ENCODE results near the gene MIPOL1.
"Not testable (repeated sequence)": the region's sequence is repeated elsewhere in the genome, so short reads cannot be mapped to it uniquely, and the experiment has no call there.

Gene MIPOL1, protein sequence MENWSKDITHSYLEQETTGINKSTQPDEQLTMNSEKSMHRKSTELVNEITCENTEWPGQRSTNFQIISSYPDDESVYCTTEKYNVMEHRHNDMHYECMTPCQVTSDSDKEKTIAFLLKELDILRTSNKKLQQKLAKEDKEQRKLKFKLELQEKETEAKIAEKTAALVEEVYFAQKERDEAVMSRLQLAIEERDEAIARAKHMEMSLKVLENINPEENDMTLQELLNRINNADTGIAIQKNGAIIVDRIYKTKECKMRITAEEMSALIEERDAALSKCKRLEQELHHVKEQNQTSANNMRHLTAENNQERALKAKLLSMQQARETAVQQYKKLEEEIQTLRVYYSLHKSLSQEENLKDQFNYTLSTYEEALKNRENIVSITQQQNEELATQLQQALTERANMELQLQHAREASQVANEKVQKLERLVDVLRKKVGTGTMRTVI

DNA sequence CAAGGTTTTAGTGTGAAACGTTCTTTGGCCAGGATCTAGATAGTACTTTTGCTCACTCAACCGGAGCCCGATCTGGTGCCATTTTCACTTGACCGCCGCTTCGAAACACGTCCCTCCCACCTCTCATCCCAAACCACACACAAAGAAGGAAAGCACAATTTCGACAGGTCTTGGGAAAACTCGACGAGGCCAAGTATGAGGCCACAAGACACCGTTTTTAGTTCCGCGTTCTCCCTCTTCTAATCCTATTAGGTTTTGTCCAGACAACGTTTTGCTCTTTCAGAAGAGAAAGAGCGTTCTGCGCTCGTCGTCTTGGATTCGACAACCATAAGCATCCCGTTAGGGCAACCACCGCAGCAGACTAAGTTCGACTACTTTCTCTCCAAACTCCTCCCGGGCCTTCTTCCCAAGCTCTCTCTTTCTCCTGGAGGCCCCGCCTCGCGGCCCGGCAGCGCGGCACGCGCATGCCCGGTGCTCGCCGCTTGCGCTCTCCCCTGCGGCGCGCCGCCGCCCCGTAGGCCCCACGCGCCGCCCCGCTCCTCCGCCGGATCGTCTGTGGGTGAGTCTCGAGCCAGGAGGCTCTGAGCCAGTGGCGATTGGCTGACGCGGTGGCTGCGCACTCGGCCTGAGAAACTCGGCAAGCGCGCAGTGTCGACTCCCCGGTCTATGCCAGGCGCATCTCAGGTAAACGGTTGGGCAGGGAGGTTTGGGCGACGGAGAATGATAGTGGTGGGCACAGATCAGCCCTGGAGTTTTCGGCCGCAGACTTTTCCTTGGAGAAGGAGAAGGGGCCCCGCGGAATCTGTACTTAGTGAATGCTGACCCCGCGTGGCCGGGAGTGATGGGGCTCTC, at the start of gene MIPOL1:
Gene MIPOL1, plus strand, starts transcription at position 517 of the 852 bp plus-strand sequence. CDS start 49,952 bp downstream, outside the sequence.
- peak; percentile 84 for DNase-seq

DNA sequence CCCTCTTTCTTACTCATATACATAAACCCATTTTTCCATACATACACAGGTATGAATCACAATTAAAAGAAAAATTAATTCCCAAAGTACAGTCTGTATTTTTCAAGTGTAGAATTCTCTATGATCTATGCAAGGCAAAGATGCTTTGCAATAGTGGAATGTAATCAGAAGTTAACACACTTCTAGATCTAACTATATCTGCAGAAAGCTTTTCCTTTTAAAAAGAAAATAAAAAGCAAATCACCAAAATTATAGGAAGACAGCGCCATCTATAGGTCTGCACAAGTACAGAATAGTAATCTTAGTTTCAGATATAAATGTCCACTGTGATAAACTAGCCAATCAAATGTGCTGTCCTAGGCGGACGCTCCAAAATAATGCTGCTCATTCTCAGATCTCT, 47.3 kb upstream of the MIPOL1 start:
- peak; percentile 74 for DNase-seq

DNA sequence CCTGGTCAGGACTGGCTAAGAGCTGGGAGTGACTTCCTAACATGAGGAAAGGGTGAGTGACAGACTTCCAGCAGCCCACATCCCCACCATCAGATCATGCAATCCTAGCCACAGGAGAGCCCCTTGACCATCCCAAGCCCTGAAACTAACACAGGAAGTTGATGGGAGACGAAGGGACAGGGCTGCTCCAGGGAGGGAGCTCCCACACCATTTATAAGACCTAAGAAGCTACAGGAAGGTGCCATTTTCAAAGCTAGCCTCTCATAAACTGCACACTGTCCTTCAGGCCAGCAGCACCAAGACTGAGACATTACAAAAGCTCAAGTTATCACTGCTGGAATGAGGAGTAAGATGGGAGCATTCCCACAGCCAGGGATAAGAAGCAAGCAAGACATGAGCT, 44.7 kb upstream of the MIPOL1 start:
- no peak for DNase-seq

DNA sequence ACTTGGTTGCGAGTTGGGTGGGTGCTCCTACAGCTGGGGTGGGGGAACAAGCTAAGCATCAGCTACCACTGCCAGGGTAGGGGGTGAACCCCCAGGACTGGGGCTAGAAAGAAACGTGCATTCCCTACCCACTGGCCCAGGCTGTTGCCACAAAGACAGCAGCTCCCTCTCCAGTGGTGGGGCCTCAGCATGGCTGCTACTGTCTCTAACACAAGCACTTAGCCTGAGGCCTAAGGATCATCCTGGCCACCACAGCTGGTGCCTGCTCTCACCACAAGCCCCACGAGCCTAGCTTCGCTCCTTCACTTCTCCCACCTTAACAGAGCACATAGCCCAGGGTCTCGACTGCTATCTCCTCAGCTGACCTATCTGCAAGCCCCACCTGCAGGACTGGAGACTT, 44.3 kb upstream of the MIPOL1 start:
- no peak for DNase-seq

DNA sequence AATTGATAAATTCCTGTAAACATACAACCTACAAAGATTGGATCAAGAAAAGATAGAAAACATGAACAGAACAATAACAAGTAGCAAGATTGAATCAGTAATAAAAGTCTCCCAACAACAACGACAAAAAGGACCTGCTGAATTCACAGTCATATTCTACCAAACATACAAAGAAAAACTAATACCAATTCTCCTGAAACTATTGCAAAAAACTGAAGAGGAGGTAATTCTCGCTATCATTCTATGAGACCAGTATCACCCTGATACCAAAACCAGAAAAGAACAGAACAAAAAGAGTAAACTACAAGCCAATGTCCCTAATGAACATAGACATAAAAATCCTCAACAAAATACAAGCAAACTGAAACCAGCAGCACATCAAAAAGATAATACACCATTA, 39.8 kb upstream of the MIPOL1 start:
- DNase-seq = no peak

DNA sequence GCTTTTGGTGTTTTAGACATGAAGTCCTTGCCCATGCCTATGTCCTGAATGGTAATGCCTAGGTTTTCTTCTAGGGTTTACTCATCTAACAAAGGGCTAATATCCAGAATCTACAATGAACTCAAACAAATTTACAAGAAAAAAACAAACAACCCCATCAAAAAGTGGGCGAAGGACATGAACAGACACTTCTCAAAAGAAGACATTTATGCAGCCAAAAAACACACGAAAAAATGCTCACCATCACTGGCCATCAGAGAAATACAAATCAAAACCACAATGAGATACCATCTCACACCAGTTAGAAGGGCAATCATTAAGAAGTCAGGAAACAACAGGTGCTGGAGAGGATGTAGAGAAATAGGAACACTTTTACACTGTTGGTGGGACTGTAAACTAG, 35.4 kb upstream of the MIPOL1 start:
- DNase-seq = not testable (repeated sequence)

DNA sequence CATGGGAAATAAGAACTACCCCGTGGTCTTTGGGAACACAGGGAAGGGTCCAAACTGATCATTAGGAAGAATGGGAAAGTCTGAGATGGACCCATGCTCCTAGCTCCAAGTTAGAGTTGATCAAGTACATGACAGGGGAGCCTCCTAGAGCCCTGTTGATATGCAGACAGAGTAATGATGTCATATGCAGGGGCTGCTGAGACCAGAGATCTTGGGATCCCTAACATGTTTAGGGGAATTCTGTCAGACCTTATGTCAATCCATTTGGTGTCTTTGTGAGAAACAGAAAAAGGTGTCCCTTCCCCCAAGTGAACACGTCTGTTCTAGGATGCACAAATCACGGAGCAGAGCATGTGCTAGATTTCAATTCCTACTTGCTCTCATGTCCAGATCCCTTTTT, 31.9 kb upstream of the MIPOL1 start:
- no peak for DNase-seq

DNA sequence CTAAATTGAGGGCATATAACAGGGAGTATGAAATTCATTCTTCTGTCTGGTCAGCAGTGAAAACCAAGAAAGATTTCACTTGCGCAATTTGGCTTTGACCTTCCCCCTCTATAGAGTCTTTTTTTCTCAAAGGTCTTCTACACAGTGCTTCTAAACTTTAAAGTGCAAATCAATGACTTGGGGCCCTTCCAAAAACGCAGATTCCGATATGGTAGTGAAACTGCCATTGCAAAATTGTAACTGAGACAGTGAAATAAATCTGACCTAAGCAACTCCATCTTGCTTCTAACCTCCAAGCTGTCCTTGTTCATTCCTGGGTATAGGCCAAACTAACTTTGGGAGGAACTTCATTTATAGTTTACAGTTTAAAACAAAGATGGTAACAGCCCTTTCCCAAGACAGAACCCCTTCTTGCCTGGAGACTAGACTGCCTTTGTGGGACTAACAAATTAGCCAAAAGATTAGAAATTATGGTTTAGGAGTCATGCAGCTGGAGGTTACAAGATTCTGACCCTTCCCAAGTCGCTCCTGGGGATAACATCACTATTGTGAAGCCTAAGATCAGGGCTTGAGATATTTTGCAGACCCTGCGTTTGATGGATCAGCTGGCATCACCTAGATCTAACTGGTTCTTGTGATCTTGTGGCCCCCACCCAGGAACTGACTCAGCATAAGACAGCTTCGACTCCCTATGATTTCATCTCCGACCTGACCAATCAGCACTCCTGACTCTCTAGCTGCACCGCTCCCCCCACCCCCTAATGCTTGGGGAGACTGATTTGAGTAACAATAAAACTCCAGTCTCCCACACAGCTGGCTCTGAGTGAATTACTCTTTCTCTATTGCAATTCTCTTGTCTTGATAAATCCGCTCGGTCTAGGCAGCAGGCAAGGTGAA, 30.3 kb upstream of the MIPOL1 start:
- no peak for DNase-seq

DNA sequence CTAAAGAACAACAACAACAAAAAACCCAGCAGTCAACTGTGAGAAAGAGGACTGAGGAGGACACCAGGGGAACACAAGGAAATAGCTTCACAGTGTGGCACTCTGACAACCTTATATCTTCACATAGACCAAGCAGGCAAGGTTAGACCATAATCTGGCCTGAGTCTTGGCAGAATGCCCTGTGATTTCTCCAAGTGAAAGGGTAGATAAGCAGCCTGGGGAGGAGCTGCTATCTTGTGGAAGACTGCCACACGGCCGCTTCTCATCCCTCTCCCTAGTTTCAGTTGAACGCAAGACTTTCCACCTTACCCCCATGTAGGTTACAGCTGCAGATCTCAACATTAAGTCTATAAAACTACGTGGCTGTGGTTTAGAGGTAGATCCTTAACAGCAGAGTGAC, 29.0 kb upstream of the MIPOL1 start:
- DNase-seq = no peak

DNA sequence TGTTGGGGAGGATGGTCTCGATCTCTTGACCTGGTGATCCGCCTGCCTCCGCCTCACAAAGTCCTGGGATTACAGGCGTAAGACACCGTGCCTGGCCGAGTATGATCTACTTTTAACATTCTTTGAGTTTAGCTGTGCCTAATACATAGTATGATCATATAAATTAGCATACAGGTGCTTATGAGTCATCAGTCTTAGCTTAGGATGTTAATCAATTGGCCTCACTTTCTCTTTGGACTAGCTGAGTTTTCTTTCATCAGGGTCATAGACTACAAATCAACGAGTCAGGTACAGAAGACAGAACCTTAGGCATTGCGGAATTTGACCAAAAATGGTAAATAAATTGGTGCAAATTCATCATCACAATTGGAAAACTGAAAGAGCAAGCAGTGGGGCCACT, 27.5 kb upstream of the MIPOL1 start:
- DNase-seq = no peak

DNA sequence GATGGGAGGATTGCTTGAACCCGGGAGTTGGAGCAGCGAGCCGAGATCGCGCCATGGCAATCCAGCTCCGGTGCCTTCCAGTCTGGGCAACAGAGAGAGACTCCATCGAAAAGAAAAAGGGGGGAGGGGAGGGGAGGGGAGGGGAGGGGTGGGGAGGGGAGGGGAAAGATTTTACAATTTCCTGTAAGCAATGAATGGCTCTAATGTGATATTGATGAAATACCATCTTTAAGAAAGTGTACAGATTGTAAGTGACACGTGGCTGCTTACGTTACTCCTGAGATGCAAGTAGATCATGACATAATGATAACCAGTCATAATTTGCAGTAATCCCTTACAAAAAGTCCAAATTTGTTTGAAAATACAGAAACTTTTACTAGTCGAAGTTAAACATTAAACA, 26.7 kb upstream of the MIPOL1 start:
- no peak for DNase-seq

DNA sequence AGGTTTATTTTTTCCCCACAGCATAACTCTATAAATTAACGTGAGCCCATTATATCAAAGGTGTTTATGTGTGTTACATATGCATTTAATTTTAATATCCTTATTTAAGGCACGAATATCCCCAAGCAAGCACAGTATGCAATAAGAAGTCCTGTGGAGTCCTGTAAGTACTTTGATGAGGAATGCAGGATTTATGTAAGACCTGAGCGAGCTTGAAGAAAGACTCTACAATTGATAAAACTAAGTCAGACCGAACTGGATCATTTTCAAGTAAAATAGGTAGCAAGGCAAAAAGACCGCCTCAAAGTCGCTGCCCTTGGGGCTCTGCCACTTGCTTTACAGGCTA, 26.1 kb upstream of the MIPOL1 start:
- DNase-seq = peak; percentile 65

DNA sequence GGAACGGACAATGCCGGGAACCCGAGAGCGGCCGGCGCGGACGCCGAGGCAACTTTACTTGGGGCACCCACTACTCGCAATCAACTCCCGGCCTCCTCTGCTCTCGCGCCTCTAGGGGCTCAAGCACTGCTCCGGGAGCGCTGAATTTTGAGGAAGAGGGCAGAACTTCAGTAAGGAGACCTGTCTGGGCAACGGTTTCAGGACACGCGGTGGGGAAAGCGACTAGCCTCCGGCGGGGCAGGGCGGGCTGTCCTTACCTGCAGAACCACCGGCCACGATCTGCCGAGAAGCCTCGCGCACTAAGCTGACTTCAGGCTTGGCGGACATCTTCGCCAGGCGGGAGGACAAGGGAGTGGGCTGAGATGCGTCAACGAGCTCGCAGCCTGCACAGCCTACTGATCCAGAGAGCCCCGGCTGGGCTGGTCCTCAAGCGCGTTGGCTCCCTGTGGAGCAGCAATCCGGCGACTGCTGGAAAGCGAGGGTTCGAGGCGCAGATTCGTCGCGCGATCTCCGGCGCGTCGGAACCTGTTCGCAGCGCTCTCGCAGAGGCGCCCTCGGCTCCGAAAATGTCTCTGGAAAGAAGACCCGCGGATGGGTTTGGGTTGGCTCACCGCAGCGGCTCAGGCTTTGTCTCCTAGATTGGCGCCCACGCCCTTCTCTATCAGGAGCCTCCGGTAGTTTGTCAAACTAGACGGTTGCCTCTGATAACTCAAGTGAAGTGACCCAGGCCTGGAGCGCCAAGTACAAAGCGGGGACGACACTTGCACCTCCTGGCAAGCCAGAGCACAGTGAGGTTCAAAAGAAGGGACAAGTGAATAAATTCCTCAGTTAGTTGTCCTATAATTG, 25.5 kb upstream of the MIPOL1 start, which contains the start of gene SLC25A21:
Gene SLC25A21, minus strand, starts transcription at position 583 of the 846 bp plus-strand sequence.
- DNase-seq = peak; percentile 71

DNA sequence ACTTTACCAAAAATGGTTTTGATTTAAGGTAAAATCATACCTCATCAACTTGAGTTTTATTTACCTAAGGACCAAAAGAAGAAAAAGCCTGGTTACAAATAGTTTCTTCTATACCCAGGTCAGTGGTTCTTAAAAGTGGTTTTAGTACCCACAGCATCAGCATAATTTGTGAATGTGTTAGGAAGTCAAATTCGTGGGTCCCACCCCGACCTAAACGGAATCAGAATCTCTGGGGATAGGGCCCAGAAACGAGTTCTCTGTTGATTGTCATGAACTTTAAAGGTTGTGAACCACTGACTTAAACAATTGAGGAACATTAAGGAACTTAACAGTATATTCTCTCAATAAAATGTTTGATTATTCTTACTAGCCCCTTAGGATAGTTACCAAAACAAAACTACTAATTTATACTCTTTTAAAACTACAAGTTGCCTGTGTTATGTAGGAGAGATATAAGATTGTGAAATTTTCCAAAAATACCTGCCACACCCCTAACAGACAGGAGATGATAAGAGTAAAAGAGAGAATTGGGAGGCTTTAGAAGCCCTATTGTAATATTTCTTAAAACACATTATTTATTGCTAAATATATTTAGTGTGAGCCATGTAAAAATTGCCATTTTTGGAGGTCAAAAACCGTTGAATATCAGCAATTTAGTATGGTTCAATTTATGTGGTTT, 24.7 kb upstream of the MIPOL1 start:
- no peak for DNase-seq

DNA sequence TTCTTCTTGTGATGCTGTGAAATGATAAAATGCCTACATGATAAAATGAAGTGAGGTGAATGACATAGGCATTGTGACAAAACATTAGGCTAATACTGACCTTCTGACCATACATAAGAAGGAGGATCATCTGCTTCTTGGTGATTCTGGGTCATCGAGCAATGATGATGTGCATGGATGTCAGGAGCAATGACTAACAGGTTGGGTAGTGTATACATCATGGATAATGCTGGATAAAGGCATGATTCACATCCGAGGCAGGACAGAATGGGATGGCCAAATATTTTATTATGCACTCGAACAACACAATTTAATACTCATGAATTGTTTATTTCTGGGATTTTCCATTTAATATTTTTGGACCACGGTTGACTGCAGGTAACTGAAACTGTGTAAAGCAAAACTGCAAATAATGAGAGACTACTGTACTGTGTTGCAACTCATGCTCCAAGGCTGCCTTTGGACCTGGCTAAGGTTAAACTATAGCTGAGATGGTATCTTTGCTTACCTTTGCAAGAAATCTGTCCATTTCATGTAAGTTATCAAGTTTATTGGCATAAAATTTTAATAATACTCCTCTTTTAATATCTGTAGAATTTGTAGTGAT, 17.7 kb upstream of the MIPOL1 start:
- no peak for DNase-seq

DNA sequence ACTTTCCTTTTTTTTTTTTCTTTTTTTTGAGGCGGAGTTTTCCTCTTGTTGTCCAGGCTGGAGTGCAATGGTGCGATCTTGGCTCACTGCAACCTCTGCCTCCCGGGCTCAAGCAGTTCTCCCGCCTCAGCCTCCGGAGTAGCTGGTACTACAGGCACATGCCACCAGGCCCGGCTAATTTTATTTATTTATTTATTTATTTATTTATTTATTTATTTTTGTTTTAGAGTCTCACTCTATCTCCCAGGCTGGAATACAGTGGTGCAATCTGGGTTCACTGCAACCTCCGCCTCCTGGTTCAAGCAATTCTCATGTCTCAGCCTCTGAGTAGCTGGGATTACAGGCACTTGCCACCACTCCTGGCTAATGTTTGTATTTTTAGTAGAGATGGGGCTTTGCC, 16.9 kb upstream of the MIPOL1 start:
- DNase-seq = not testable (repeated sequence)

DNA sequence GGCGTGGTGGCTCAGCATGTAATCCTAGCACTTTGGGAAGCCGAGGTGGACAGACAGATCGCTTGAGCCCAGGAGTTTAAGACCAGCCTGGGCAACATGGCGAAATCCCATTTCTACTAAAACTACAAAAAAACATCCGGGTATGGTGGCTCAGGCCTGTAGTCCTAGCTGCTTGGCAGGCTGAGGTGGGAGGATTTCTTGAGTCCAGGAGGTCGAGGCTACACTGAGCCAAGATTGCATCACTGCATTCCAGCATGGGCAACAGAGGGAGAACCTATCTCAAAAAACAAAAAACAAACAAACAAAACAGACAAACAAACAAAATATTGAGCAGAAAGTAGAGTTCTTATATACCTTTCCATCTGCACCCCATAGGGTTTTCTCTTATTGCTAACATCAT, 16.3 kb upstream of the MIPOL1 start:
- no peak for DNase-seq

DNA sequence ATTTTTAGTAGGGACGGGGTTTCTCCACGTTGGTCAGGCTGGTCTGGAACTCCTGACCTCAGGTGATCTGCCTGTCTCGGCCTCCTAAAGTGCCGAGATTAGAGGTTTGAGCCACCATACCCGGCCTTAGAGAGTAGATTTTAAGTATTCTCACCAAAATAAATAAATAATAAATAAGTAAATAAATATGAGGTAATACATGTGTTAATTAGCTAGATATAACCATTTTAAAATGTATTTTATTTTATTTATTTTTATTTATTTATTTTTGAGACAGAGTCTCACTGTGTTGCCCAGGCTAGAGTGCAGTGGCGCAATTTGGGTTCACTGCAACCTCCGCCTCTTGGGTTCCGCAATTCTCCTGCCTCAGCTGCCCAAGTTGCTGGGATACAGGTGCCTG, 13.2 kb upstream of the MIPOL1 start:
- DNase-seq = not testable (repeated sequence)

DNA sequence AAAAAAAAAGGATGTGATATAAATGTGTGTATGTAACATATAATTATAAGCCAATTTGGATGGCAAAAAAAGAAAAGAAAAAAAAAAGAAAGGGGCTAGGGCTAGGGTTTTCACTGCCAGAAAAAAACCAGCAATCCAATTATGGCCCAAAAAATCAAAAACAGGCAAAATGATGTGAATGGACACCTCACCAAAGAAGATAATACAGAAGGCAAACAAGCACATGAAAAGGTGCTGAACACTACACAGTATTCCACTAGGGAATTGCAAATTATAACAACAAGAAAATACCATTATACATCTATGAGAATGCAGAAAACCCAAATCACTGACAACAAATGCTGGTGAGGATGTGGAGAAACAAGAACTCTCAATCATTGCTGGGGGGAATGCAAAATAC, 12.1 kb upstream of the MIPOL1 start:
- DNase-seq = no peak

DNA sequence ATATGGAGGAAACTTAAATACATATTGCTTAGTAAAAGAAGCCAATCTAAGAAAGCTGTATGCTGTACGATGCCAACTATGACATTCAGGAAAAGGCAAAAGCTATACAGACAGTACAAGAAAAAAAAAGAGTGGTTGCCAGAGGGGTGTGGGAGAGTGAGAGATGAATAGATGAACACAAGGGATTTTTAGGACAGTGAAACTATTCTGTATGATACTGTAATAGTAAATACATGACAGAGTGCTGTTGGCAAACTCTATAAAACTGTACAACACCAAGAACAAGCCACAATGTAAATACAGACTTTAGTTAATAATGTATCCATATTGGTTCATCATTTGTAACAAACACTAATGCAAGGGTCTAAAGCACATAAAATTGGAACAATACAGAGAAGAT, 10.9 kb upstream of the MIPOL1 start:
- no peak for DNase-seq

DNA sequence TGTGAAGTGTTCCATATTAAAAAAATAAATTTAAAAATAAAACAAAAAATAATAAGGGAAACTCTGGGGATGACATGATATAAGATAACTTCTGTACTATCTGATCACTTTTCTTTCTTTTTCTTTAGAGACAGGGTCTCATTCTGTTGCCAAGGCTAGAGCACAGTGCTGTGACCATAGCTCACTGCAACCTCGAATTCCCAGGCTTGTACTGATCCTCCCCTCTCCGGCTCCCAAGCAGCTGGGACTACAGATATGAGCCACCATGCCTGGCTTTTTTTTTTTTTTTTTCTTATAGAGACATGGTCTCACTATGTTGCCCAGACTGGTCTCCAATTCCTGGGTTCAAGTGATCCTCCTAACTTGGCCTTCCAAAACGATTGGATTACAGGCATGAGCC, 10.4 kb upstream of the MIPOL1 start:
- no peak for DNase-seq

Measured in kidney glomerular epithelial cell (primary cell).